ENCODE measurements around the gene CHMP1A.

The CHMP1A gene

DNA sequence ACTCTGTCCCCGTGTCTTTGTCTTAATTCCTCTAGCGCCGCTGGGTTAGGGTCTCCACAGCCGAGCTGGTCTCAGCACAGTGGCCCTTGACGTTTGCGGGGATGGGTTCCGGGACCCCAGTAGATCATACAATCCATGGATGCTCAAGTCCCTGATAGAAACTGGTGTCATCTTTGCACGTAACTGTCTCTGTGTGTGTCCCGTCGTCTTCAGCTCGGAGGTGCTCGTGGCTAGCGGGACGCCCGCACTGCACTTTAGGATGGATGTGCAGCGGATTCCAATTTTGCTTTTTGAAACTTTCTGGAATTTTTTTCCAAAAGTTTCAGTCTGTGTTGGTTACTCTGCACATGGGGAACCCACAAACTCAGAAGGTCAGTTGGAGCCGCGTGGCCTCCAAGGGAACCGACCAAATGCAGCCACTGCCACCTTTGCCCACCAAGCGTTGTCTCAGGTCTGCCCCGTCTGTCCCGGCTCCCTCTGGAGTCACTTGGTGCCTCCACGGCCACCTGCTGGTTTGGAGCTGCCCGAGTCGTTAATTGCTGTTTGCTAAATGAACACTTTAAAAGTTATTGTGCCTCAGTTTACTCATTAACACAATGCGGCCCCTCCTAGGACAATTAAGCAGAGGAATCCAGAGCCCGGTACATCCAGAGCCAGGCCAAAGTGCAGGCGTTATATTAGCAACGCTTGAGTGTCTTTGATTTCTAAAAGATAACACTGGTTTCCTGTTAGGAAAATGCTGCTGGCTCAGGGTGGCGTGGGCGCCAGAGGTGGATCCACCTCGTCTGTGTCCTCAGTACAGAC is 49.4 kb downstream of the CHMP1A start:
- Mint-ChIP-seq H3K27ac (no peak overlapping the region), H3K9me3 (no peaks in the 10 kb centered on the region), H3K4me1 (peaks cover 3% of the 10 kb centered on the region), H3K36me3 (no peaks in the 10 kb centered on the region), H3K4me3 (no peak overlapping the region), H3K27me3 (no peaks in the 10 kb centered on the region)

DNA sequence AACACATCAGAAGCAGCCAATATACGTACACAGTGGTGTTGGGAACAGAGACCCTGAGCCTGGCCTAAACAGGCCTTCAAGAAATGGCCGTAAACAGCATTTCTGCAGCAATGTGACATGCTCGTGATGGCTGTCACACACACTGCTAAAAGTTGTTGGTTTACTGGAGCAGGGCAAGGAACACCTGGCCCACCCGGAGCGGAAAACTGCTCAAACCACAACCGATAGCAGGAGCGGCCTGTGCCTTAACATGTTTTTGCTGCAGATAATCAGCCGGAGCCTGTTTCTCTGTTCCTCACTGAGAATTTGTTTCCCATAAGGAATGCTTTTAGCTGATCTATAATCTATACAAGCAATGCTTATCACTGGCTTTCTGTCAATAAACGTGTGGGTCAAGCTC is 50.1 kb downstream of the CHMP1A start:
- H3K9me3 Mint-ChIP-seq = no peaks in the 10 kb centered on the region
- H3K36me3 Mint-ChIP-seq = no peaks in the 10 kb centered on the region
- no peaks in the 10 kb centered on the region for H3K27me3 Mint-ChIP-seq
- peaks cover 8% of the 10 kb centered on the region for H3K4me1 Mint-ChIP-seq
- H3K4me3 Mint-ChIP-seq = no peak overlapping the region
- no peak overlapping the region for H3K27ac Mint-ChIP-seq

DNA sequence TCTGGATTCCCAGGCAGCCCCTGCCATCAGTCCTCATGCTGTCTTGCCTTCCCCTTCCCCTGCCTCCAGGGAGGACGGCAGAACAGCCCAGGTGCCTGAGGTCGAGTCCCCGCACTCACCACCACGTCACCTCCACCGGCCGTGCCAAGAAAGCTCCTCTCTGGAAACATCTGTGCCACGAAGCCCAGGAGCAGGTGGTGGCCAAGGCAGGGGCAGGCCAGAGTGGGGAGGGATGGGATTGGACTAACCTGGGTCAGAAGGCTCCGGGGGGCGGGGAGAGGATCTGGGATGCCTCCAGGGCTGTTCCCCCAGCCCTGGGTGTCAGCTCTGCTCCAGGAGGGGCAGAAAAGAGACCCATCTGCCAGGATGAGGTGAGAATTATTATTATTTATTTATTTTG is 51.5 kb downstream of the CHMP1A start:
- Mint-ChIP-seq H3K4me1 (peaks cover 12% of the 10 kb centered on the region), H3K27me3 (no peaks in the 10 kb centered on the region), H3K4me3 (no peak overlapping the region), H3K36me3 (no peaks in the 10 kb centered on the region), H3K27ac (no peak overlapping the region), H3K9me3 (no peaks in the 10 kb centered on the region)

DNA sequence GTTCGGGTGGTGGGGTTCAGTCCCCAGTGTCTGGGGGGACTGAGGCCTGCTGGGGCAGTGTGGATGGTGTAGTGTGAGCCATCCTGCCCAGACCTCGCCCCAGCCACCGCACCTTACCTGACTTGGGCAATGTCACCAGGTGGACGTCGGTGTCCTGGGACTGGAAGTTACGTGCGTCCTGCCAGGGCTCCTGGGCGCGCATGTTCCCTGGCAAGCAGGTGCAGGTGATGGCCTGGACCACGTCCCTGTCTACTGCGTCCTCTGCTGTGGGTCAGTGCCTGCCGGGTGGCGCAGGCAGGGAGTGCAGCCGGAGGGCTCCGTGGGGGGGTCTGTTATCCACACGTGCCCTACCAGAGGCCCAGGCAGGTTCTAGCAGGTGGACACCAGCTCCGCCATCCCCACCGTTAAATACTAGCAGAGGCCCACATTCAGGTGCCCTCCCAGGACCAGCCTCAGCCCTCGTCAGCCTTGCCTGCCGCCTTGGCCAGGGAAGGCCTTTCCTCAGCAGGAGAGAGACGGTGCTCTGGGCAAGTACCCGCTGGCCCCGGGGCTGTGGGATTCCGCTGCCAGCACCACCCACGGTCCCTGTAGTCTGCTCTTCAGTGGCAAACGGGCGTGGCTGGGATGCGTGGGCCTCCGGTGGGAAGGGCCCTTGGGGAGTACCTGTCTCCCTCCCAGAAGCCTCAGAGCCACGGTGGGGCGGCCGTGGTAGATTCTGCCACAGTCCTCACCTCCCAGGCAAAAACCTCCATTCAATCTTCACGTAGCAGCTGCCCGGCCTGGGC is 52.1 kb downstream of the CHMP1A start:
- Mint-ChIP-seq H3K4me1 (peaks cover 12% of the 10 kb centered on the region), H3K27ac (no peak overlapping the region), H3K27me3 (no peaks in the 10 kb centered on the region), H3K9me3 (no peaks in the 10 kb centered on the region), H3K36me3 (no peaks in the 10 kb centered on the region), H3K4me3 (no peak overlapping the region)

DNA sequence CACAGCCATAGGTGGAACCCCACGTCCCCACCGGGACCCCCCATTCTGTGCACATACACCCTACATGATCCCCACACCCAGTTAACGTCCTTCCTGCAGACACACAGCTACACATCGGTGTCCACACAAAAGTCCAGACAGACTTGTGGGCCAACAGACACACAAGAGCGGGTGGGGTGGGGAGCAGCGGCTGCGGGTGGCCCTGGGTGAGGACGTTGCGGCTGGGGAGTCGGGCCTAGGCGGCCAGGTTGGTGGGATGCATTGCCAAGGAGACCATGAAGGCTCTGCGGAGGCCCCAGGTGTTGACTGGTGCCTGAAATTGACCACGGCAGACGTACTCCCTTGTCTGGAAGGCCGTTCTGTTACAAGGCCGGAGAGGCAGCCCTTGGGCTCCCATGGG is 52.7 kb downstream of the CHMP1A start:
- no peaks in the 10 kb centered on the region for H3K9me3 Mint-ChIP-seq
- H3K27me3 Mint-ChIP-seq = no peaks in the 10 kb centered on the region

DNA sequence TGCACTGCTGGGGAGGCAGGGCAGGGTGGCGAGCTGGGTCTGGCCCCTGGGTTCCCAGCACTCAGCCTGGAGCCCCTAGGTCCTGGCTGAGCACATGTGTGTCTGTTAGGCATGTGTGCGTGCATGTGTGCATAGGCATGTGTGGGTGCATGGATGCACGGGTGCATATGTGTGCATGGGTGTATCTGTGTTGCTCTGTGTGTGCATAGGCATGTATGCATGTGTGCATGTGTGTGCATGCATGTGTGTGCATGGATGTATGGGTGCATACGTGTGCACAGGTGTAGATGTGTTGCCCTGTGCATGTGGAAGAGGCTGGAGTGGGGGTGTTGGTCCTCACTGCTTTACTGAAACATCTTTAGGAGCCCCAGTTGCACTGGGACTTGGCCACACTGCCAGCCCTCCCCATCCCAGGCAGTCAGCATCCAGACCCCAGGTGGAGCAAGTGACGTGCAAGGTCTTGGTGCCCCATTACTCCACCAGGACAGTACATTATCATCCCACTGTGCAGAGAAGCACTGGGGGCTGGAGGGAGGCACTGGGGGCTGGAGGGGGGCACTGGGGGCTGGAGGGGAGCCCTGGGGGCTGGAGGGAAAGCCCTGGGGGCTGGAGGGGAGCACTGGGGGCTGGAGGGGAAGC is 54.4 kb downstream of the CHMP1A start:
- peak overlapping the region; percentile 36 for H3K4me3 Mint-ChIP-seq
- H3K4me1 Mint-ChIP-seq = peaks cover 12% of the 10 kb centered on the region
- peak overlapping the region; percentile 8 for H3K27ac Mint-ChIP-seq
- H3K27me3 Mint-ChIP-seq = no peaks in the 10 kb centered on the region
- no peaks in the 10 kb centered on the region for H3K36me3 Mint-ChIP-seq
- H3K9me3 Mint-ChIP-seq = no peaks in the 10 kb centered on the region

More for the DNA sequence above, 52.7 kb downstream of the CHMP1A start:
- Mint-ChIP-seq H3K27ac (no peak overlapping the region), H3K4me3 (no peak overlapping the region), H3K4me1 (peaks cover 12% of the 10 kb centered on the region), H3K36me3 (no peaks in the 10 kb centered on the region)

DNA sequence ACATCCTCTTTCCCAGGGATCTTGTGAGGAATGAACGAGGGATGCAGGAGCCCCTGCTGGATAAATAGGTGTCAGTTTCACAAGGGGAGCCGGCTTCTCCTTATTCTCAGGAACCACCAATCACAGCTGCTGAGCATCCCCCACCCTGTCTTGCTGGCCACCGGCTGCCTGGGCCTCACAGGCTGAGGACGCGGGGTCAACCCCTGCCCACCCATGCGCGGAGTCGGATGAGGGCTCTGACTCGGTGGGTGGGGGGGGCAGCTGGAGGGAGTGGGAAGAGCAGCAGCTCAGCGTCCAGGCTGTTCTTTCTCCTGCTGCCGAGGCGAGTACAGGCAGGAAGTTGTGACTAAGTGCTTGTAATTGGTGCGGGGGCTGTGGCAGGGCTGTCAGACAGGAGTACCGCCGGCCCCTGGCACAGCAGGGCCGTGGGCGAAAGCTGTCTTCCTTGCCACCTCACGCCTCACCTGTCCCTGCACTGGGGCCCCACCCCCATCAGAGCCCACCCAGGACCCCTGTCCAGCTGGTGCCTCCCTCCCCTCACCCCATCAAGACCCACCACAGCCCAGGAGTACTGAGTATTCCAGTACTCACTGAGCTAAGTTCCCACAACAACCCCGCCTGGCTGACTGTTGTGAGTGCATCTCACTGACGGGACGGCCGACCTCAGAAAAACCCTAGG is 55.1 kb downstream of the CHMP1A start:
- H3K4me3 Mint-ChIP-seq = peak overlapping the region; percentile 36

DNA sequence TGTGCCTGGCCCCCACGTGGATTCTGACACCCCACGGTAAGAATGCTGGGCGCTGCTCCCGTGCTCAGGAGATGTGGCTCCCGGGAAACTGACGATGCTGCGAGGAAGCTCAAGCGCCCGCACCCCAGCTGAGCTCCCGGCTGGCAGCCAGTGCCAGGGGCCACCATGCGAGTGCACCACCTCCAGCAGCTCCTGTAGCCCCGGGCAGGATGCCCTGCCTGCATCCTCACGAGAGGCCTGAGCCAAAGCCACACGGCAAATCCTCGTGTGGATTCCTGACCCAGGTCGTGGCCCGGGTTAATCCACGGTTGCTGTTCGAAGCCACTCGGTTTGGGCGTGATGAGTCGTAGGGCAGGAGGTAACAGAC is 55.6 kb downstream of the CHMP1A start:
- no peaks in the 10 kb centered on the region for H3K36me3 Mint-ChIP-seq
- peaks cover 12% of the 10 kb centered on the region for H3K4me1 Mint-ChIP-seq
- no peaks in the 10 kb centered on the region for H3K27me3 Mint-ChIP-seq
- H3K9me3 Mint-ChIP-seq = no peaks in the 10 kb centered on the region
- no peak overlapping the region for H3K27ac Mint-ChIP-seq
- H3K4me3 Mint-ChIP-seq = peak overlapping the region; percentile 23

More for the DNA sequence above, 55.1 kb downstream of the CHMP1A start:
- no peaks in the 10 kb centered on the region for H3K36me3 Mint-ChIP-seq
- no peaks in the 10 kb centered on the region for H3K27me3 Mint-ChIP-seq
- peaks cover 12% of the 10 kb centered on the region for H3K4me1 Mint-ChIP-seq
- peak overlapping the region; percentile 8 for H3K27ac Mint-ChIP-seq
- no peaks in the 10 kb centered on the region for H3K9me3 Mint-ChIP-seq

DNA sequence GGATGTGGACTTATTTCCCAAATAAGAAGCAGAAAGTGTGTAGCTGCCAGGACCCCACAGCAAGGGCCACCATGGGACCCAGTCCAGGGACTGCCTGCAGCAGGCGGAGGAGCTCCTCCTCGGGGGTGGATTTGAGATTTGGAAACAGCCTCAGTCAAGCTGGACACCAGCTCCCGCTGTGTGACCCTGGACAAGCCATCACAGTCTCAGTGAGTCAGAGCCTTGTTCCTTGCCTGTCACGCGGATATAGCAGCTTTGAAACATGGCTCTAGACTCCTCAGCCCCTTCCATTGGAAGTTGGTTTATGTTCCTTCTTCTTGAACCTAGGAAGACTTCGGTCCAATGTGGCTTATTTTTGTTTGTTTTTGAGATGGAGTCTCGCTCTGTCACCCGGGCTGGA is 56.6 kb downstream of the CHMP1A start:
- Mint-ChIP-seq H3K27me3 (no peaks in the 10 kb centered on the region), H3K4me1 (peaks cover 12% of the 10 kb centered on the region), H3K4me3 (no peak overlapping the region), H3K9me3 (no peaks in the 10 kb centered on the region), H3K36me3 (no peaks in the 10 kb centered on the region), H3K27ac (no peak overlapping the region)

DNA sequence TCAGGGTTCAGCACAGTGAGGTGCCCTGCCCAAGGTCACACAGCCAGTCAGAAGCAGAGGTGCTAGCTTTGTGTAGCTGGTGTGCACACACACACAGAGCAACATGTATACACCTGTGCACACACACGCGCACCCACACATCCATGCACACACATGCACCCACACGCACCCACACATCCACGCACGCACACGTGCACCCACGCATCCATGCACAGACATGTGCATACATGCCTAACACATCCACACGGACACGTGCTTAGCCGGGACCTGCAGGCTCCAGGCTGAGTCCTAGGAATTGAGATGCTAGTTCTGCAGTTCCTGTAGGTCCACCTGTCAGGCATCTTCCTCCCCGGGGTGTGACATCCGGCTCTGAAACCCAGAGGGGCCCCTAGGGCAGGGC is 57.1 kb downstream of the CHMP1A start:
- H3K27ac Mint-ChIP-seq = no peak overlapping the region
- no peaks in the 10 kb centered on the region for H3K9me3 Mint-ChIP-seq
- H3K27me3 Mint-ChIP-seq = no peaks in the 10 kb centered on the region

DNA sequence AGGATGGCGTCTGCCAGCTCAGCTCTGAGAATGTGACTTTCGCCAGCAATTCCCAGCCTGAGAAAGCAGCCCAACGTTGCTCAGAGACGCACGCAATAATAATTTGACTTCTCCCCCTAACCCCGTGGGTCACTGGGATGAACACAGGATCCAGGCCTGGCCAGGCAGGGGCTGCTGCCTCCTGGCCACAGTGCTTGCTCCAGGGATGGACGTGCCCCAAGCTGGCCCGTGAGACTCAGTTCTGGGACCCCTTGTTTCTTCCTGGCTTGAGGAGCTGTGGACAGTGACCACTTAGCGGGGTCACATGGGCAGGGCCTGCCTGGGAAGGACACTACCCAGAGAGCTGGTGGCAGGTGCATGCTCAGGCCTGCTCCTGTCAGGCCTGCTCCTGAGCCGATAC is 57.6 kb downstream of the CHMP1A start:
- Mint-ChIP-seq H3K27ac (no peak overlapping the region), H3K27me3 (no peaks in the 10 kb centered on the region), H3K9me3 (no peaks in the 10 kb centered on the region), H3K4me1 (peaks cover 12% of the 10 kb centered on the region), H3K36me3 (no peaks in the 10 kb centered on the region), H3K4me3 (no peak overlapping the region)

More for the DNA sequence above, 57.1 kb downstream of the CHMP1A start:
- H3K36me3 Mint-ChIP-seq = no peaks in the 10 kb centered on the region
- H3K4me1 Mint-ChIP-seq = peaks cover 12% of the 10 kb centered on the region
- H3K4me3 Mint-ChIP-seq = no peak overlapping the region

DNA sequence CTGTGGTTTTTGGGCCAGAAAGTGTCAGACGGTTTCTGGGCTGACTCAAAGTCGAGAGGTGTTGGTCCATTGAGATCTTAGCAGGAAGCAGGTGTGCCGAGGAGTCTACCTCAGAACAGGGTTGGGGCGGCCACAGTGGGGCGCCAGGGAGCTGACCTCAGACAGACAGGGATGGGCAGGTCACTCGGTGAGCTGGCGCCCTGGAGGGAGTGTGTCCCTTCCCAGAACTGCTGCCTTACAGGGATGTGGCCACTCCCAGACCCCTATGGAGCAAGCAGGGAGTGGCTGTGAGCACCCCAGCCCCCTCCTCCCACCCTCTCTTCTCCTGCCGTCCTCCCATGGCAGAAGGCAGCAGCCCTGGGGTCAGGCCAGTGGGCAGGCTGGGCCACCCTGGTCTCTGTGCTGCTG is 58.1 kb downstream of the CHMP1A start:
- Mint-ChIP-seq H3K9me3 (no peaks in the 10 kb centered on the region), H3K27me3 (no peaks in the 10 kb centered on the region), H3K4me3 (no peak overlapping the region), H3K36me3 (no peaks in the 10 kb centered on the region), H3K27ac (no peak overlapping the region), H3K4me1 (peaks cover 12% of the 10 kb centered on the region)

DNA sequence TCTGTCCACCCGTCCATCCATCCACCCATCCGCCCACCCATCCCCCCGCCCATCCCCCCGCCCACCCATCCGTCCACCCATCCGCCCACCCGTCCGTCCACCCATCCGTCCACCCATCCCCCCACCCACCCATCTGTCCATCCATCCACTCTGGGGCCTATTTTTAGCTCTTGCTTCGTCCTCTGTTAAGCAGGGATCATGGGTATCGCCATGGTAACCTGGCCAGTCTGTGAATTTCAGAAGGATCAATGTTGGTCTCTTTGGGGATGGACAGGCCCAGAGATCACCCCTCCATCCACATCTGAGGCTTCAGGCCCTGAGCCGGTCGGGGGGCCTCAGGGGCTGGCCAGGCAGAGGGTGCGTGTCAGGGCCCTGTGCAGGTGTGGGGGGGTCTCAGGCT is 59.3 kb downstream of the CHMP1A start:
- Mint-ChIP-seq H3K4me3 (no peak overlapping the region), H3K4me1 (peaks cover 20% of the 10 kb centered on the region), H3K27ac (peak overlapping the region; percentile 63), H3K27me3 (no peaks in the 10 kb centered on the region), H3K9me3 (no peaks in the 10 kb centered on the region), H3K36me3 (no peaks in the 10 kb centered on the region)

DNA sequence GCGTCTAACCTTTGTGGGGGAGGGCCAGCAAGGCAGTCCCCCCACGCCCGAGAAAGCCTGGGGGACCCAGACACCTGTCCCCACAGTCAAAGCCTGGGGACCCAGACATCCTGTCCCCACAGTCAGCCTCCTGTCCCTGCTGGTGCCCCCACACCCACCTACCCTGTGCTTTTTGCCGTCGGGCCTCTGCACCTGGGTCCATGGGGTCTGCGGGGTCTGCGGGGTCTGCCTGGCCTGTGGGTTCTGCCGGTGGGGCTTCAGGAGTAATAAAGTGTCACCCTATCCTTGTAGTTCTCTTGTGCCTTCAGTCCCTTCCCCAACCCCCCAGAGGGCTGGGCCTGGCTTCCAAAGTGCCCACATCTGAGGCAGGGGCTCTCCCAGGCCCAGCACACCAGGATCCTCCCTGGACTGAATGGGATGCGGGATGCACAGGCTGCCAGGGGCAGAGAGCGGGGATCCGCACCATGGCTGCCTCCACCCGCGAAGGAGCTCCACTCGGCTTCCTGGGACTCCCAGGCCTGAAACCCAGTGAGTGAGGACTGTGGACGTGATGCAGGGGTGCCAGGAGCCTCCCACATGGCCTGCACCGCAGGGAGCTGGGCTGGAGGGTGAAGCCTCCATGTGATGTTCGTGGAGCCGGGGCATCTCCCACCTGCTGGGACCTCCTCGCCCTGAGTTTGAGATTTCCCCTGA is 60.4 kb downstream of the CHMP1A start:
- H3K27me3 Mint-ChIP-seq = no peaks in the 10 kb centered on the region
- H3K9me3 Mint-ChIP-seq = no peaks in the 10 kb centered on the region
- no peaks in the 10 kb centered on the region for H3K36me3 Mint-ChIP-seq
- H3K27ac Mint-ChIP-seq = no peak overlapping the region
- H3K4me1 Mint-ChIP-seq = peaks cover 9% of the 10 kb centered on the region
- no peak overlapping the region for H3K4me3 Mint-ChIP-seq

DNA sequence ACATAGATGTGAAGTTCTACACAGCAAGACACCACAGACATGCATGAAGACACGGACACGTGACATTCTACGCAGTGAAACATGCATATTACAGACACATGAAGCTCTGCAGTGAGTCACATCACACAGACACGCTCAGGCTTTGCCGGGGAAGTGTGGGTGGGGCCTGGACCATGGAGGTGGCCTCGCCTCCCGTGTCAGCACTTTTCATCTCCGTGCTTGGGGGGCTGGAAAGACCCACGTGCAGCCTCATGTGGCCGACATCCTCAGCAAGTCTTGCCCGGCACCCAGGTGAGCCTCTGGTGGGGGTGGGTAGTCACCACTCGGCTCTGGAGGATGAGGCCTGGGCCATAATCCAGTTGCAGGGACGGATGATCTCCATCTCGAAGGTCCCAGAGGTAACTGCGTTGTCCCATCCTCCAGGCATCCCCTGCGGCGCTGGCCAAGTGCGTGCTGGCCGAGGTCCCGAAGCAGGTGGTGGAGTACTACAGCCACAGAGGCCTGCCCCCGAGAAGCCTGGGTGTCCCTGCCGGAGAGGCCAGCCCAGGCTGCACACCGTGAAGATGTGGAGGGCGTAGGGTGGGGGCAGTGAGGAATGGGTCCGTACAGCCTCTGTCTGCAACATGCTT is 61.3 kb downstream of the CHMP1A start:
- no peaks in the 10 kb centered on the region for H3K36me3 Mint-ChIP-seq
- H3K9me3 Mint-ChIP-seq = no peaks in the 10 kb centered on the region
- peaks cover 8% of the 10 kb centered on the region for H3K4me1 Mint-ChIP-seq
- H3K4me3 Mint-ChIP-seq = no peak overlapping the region
- H3K27ac Mint-ChIP-seq = no peak overlapping the region
- H3K27me3 Mint-ChIP-seq = no peaks in the 10 kb centered on the region
